Thymus (tissue), 11 donors: ENCODE data around the gene FAT1. TPM values are rescaled to one million over a fixed set of nuclear protein-coding genes. Genes with fewer than 3 reads are reported as not detected.

Experiments
- DNase-seq, 9 donors: peaks; one replicate each; pipeline ENCODE4 v3.0.0-alpha.2; 2013; ENCODE audit warnings: low spot score in 9 of 9, low read depth in 6 of 9, missing footprints in 1 of 9
- H3K27ac ChIP-seq, 2 donors: one replicate each; pipeline ENCODE4 v1.5.1; 2013; ENCODE audit warnings: control low read depth in 1 of 2, low read depth in 1 of 2, low read length in 1 of 2, mild to moderate bottlenecking in 1 of 2, moderate library complexity in 1 of 2
- H3K27me3 ChIP-seq, 2 donors: one replicate each; pipeline ENCODE4 v1.5.1; 2013; ENCODE audit warnings: low read length in 1 of 2; ENCODE audit not compliant: control insufficient read depth in 2 of 2, insufficient read depth in 1 of 2
- H3K36me3 ChIP-seq, 2 donors: one replicate each; pipeline ENCODE4 v1.5.1; 2013; ENCODE audit warnings: low read length in 1 of 2, mild to moderate bottlenecking in 1 of 2, moderate library complexity in 1 of 2; ENCODE audit not compliant: control insufficient read depth in 2 of 2, insufficient read depth in 2 of 2
- H3K4me1 ChIP-seq, 2 donors: one replicate each; pipeline ENCODE4 v1.5.1; 2013; ENCODE audit warnings: low read length in 2 of 2; ENCODE audit not compliant: control insufficient read depth in 2 of 2, insufficient read depth in 2 of 2
- H3K4me3 ChIP-seq, 2 donors: one replicate each; pipeline ENCODE4 v1.5.1; 2013; ENCODE audit warnings: low read length in 2 of 2, control low read depth in 1 of 2, mild to moderate bottlenecking in 1 of 2
- H3K9me3 ChIP-seq, 2 donors: one replicate each; pipeline ENCODE4 v1.5.1; 2013; ENCODE audit warnings: low read length in 1 of 2, mild to moderate bottlenecking in 1 of 2; ENCODE audit not compliant: control insufficient read depth in 2 of 2, insufficient read depth in 1 of 2
- WGBS: extraction: QIAGEN DNeasy Blood & Tissue Kit; methylation state at CpG from one replicate; pipeline ENCODE4 v1.1.7; 2013; 5-methylcytosine and 5-hydroxymethylcytosine counted together
- polyA plus RNA-seq: library from polyadenylated mRNA; stranded (reverse); fragments of 200-250 nt; gene quantifications from one replicate; pipeline ENCODE4 v1.2.3, GENCODE V29; 2013
- total RNA-seq: library from RNA; stranded (reverse); fragments of 120-200 nt; gene quantifications from one replicate; pipeline ENCODE4 v1.2.4, GENCODE V29; 2013
- donor health status: healthy.

FAT1 gene
- total and polyA plus RNA-seq, 2 donors: 9.0 to 16.1 TPM

DNA sequence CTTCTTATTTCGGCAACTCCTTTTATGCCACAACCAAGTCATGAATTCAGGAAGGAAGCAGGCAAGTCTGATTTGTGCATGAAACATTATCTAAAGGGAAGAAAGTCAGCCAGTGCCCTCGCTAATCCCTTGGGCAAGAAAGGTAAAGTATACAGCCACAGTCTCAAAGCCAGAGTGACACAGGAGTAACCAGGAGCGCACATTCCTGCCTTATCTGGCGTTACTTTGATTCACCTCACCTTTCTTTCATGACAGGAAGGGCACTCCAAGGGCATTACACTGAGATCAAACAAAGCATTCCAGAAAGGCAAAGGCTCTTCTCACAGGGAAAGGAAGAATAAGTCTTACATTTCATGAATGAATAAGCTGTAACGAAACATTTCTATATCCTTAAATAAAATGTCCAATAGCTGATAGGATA lies 38.8 kb downstream of the FAT1 start:
- Histone ChIP-seq H3K4me1 (no peaks in the 10 kb centered on the region), H3K9me3 (no peaks in the 10 kb centered on the region), H3K27me3 (no peaks in the 10 kb centered on the region), H3K36me3 (no peaks in the 10 kb centered on the region), H3K27ac (no peak overlapping the region), H3K4me3 (no peak overlapping the region)
- 80% methylated on average over 5 of the region's 5 CpGs for WGBS
- no peak for DNase-seq

GRCh38 chr4:186684220-186684619 lies 39.4 kb downstream of the FAT1 start:
- H3K4me1 ChIP-seq: no peaks in the 10 kb centered on the region
- no peaks in the 10 kb centered on the region for H3K9me3 ChIP-seq
- no peaks in the 10 kb centered on the region for H3K36me3 ChIP-seq
- no peak for DNase-seq
- H3K27ac ChIP-seq: no peak overlapping the region
- no peak overlapping the region for H3K4me3 ChIP-seq
- 87% methylated on average over 12 of the region's 12 CpGs for WGBS
- no peaks in the 10 kb centered on the region for H3K27me3 ChIP-seq

DNA sequence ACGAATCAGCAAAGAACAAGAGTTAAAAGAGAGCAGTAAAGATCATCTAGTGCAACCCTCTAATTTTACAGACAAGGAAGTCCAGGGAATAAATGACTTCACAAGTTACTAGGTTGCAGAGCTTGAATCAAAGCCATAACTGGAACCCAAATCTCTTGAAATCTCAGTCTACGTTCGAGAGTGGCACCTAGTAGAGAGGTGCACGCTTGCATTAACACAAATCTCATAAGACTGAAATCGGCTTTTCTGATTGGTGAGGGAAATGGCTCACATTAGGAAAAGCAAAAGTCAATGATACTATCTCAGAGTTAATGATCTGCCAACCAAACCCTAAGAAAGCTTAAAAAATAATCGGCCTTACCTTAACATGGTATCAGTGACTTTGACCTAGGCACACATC lies 43.0 kb downstream of the FAT1 start:
- H3K9me3 ChIP-seq: no peaks in the 10 kb centered on the region
- H3K36me3 ChIP-seq: no peaks in the 10 kb centered on the region
- H3K27me3 ChIP-seq: no peaks in the 10 kb centered on the region
- H3K4me1 ChIP-seq: no peaks in the 10 kb centered on the region
- 94% methylated on average over 6 of the region's 6 CpGs for WGBS
- no peak for DNase-seq
- no peak overlapping the region for H3K4me3 ChIP-seq
- no peak overlapping the region for H3K27ac ChIP-seq

- no peak for DNase-seq
- Histone ChIP-seq H3K4me1 (no peaks in the 10 kb centered on the region), H3K27me3 (no peaks in the 10 kb centered on the region), H3K27ac (no peak overlapping the region), H3K4me3 (no peak overlapping the region), H3K9me3 (no peaks in the 10 kb centered on the region), H3K36me3 (no peaks in the 10 kb centered on the region)
- 76% methylated on average over 1 of the region's 1 CpG for WGBS
These were observed 47.0 kb downstream of the FAT1 start for GRCh38 chr4:186676531-186677161.

DNA sequence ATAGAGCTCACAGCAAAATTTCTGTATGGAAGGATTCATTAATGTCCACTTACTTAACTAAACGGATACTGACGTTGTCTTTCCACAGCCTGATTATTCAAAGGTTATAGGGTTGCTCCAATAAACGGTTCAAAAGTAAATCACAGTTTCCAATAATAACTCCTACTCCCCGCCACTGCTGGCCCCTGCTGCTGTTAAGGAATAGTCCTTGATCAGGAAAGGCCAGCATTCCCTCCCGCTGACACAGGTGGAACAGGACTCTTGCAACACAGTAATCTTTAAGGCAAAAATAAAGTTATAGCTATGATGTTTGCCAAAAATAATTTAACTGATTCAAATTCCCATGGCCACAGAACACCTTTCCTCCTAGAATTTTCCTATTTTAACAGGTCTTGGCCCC lies 53.9 kb downstream of the FAT1 start:
- H3K4me3 ChIP-seq: no peak overlapping the region
- no peaks in the 10 kb centered on the region for H3K9me3 ChIP-seq
- H3K36me3 ChIP-seq: no peaks in the 10 kb centered on the region
- DNase-seq: no peak
- peaks cover 0 to 2% of the 10 kb centered on the region in 2 donors for H3K27me3 ChIP-seq
- no peak overlapping the region for H3K27ac ChIP-seq
- WGBS: 42% methylated on average over 5 of the region's 5 CpGs
- no peaks in the 10 kb centered on the region for H3K4me1 ChIP-seq

GRCh38 chr4:186669159-186669731 lies 54.4 kb downstream of the FAT1 start:
- 50% methylated on average over 21 of the region's 21 CpGs for WGBS
- Histone ChIP-seq H3K27ac (no peak overlapping the region), H3K4me3 (no peak overlapping the region), H3K4me1 (no peaks in the 10 kb centered on the region), H3K27me3 (peaks cover 0 to 2% of the 10 kb centered on the region in 2 donors), H3K36me3 (no peaks in the 10 kb centered on the region), H3K9me3 (no peaks in the 10 kb centered on the region)
- DNase-seq: no peak

DNA sequence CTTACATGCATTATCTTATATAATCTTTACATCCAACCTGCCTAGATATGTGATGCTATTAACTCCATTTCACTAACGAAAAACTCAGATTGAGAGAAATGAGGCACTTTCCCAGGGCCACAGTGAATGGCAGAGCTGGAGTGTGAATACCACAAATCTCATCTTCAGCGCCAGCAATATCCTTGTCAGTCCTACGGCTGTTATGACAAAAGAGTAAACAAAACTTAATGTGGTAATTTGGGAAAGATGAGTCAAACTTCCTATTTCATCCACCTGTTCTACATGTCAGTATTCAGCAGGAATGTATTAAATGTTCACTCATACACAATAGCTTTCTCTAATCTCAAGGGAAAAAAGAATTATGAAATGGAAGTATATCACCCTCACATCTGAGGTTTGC lies 56.9 kb downstream of the FAT1 start:
- Histone ChIP-seq H3K4me1 (no peaks in the 10 kb centered on the region), H3K27me3 (peaks cover 0 to 2% of the 10 kb centered on the region in 2 donors)

DNA sequence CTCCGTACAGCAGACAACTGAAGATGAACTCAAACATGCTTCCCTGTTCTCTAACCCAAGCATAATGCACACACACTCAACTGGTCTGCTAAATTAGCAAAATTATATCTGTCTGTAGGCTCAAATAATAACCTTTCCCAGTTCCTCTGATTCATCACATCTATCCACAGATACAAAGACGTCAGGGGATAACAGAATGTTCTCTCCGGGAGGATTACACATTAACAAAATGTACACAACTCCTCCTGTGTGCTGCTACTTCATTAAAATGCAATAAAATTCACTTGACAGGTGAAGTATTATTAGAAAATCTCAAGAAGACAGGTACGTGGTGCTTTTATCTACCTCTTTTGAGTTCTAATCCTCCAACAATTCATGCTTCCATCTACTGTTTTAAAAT lies 57.4 kb downstream of the FAT1 start:
- Histone ChIP-seq H3K9me3 (no peaks in the 10 kb centered on the region), H3K4me3 (no peak overlapping the region), H3K27me3 (peaks cover 0 to 2% of the 10 kb centered on the region in 2 donors), H3K36me3 (no peaks in the 10 kb centered on the region), H3K27ac (no peak overlapping the region), H3K4me1 (no peaks in the 10 kb centered on the region)
- WGBS: 90% methylated on average over 4 of the region's 4 CpGs
- DNase-seq: no peak

More for the DNA sequence above, 56.9 kb downstream of the FAT1 start:
- Histone ChIP-seq H3K36me3 (no peaks in the 10 kb centered on the region), H3K4me3 (no peak overlapping the region), H3K9me3 (no peaks in the 10 kb centered on the region), H3K27ac (no peak overlapping the region)
- 77% methylated on average over 3 of the region's 3 CpGs for WGBS
- no peak for DNase-seq

GRCh38 chr4:186660403-186660802 lies 63.3 kb downstream of the FAT1 start:
- no peak overlapping the region for H3K27ac ChIP-seq
- no peaks in the 10 kb centered on the region for H3K4me1 ChIP-seq
- WGBS: 95% methylated on average over 4 of the region's 4 CpGs
- DNase-seq: no peak
- no peaks in the 10 kb centered on the region for H3K9me3 ChIP-seq
- no peak overlapping the region for H3K4me3 ChIP-seq
- no peaks in the 10 kb centered on the region for H3K27me3 ChIP-seq
- no peaks in the 10 kb centered on the region for H3K36me3 ChIP-seq
